DLD1 (cell line): ENCODE measurements around the gene GCM1.
"Not testable (repeated sequence)": the region's sequence is repeated elsewhere in the genome, so short reads cannot be mapped to it uniquely, and the experiment has no call there.

Experiments used
- in situ Hi-C: cut with HindIII; loops from 2 replicates; pipeline ENCODE4 v1.10.0; 2017; ENCODE audit warnings: low sequenced_read_pairs

Gene GCM1, protein sequence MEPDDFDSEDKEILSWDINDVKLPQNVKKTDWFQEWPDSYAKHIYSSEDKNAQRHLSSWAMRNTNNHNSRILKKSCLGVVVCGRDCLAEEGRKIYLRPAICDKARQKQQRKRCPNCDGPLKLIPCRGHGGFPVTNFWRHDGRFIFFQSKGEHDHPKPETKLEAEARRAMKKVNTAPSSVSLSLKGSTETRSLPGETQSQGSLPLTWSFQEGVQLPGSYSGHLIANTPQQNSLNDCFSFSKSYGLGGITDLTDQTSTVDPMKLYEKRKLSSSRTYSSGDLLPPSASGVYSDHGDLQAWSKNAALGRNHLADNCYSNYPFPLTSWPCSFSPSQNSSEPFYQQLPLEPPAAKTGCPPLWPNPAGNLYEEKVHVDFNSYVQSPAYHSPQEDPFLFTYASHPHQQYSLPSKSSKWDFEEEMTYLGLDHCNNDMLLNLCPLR

DNA sequence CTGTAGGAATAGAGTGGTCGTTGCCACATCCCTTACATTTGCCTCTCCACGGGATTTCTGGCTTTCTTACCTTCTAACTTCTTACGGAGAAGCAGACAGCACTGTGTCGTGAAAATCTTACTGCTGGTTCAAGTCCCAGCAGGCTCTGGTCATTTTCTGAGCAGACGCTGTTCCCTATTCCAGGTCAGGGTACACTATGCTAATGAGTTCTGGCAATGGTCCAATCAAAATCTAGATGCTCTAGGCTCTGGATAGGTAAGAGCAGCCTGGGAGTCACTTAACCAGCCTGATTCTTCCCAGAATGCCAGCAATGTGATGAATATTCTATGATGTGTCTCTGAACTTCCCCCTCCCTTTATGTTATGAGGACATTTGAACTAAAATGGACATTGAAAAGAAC is at the start of gene GCM1:
TSS of gene GCM1 (minus strand) at position 158 of the 400 bp plus-strand sequence. CDS start 3,209 bp downstream, outside the sequence.
- in situ Hi-C loops: no loop called here

DNA sequence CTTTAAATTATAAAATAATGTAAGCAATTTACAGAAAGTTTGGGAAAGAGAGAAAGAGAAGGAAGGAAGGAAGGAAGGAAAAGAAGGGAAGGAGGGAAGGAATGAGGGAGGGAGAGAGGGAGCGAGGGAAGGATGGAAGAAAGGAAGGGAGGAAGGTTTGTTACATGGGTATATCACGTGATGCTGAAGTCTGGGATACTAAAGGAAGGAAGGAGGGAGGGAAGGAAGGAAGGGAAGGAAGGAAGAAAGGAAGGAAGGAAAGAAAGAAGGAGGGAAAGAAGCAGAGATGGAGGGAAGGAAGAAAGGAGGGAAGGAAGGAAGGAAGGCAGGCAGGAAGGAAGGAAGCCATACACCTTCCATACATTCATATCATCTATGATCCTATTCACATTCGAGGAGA is 48.9 kb upstream of the GCM1 start:
- in situ Hi-C loops: no loop called here

DNA sequence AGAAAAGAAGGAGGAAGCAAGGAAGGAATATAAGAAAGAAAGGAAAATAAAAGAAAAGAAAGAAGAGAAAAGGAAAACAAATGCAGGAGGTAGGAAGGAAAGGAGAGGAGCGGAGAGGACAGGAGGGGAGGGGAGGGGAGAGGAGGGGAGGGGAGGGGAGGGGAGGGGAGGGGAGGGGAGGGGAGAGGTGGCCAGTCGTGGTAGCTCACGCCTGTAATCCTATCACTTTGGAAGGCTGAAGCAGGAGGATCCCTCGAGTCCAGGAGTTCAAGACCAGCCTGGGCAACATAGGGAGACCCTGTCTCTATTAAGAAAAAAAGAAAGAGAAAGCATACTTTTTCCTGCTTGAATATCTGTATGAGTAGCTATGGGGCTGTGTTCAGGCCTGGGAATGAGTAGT is 46.4 kb upstream of the GCM1 start:
- in situ Hi-C loops: no loop called here

DNA sequence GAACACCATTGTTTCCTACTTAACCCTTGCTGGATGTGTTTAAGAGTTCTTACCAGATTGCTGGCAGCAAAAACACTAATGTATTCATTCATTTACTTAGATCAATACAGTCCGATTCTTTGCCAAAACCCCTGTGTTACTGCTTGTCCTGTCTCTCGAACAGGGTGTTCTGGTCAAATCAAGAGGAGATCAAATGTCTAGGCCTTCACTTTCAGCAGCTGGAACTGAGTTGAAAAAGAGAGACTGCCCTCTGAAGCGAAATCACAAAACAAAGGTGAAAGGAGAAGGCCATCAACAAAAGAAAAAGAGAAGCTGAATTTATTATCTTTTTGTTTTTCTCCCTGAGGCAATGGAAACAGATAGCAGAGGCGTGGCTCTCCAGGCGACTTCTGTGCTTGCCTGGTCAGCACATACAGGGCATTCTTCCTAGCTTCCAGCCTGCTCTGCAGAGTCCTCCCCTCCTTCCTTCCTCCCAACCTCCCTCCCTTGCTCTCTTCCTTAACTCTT is 44.1 kb upstream of the GCM1 start:
- in situ Hi-C loops: no loop called here

DNA sequence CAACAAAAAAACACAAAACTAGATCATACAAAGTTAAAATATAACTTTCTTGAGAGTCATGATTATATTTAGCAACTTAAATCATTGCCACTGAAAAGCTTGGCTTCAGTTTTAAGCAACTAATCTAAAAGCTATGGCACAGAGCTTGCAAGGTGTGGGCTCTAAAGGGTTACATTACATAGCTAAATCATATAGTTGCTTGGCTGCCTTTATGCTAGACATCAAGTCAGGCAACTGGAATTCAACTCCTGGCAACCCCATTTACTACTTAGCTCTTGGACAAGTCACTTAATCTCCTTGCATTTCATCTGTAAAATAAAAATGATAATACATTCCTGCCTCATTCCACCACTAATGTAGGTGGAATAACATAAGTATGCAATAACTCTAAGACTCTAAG is 40.9 kb upstream of the GCM1 start:
- in situ Hi-C loops: no loop called here

DNA sequence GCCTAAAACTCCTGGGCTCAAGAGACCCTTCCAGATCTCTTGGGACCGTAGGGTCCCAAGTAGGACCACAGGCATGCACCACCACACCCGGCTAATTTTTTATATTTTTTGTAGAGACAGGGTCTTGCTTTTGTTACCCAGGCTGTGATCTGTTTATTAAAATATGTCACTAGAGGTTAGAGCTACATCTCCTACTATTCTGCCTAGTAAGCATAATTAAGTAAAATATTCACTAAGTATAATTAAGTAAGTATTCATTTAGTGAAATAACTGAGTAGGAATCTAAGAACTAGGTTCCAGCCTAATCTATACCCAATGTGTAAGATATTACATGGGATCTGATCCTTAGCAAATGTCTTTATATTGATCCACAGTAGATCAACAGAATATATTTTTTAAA is 40.2 kb upstream of the GCM1 start:
- in situ Hi-C loops: no loop called here

DNA sequence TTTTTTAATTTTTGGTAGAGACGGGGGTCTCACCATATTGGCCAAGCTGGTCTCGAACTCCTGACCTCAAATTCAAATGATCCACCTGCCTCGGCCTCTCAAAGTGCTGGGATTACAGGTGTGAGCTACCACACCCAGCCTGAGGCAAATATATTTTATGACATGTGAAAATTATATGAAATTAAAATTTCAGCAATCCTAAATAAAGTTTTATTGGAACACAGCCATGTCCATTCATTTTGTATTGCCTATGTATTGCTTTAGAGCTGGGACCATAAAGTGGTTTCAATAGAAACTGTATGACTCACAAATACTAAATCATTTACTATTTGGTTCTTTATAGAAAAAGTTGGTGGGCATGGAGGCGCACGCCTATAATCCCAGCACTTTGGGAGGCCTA is 32.0 kb upstream of the GCM1 start:
- in situ Hi-C loops: no loop called here

DNA sequence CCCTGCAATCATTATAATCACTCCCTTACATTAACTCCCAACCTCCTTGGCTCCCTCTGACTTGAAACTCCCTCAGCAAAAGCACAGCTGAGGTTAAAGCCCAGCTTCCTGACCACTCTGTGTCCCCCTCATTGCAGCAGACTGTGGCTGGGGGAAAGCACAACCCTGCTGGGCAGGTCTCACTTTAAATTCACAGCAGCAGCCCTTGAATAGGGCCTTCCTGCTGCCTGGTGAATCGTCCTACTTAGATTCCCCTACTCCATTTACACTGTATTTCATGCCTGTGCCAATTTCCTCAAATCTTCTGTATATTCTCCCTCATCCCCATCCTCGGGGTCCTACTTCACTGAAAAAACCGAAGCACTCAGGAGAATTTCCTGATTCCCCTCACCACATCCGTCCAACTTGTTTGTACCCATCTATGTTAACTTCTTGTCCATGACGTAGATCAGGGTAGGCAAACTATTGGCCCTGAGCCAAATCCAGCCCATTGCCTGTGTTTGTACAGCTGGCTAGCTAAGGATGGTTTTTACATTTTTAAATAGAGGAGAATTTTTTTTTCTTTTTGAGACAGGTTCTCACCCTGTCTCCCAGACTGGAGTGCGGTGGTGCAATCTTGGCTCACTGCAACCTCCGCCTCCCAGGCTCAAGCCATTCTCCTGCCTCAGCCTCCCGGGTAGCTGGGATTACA is 31.5 kb upstream of the GCM1 start:
- in situ Hi-C loops: no loop called here

DNA sequence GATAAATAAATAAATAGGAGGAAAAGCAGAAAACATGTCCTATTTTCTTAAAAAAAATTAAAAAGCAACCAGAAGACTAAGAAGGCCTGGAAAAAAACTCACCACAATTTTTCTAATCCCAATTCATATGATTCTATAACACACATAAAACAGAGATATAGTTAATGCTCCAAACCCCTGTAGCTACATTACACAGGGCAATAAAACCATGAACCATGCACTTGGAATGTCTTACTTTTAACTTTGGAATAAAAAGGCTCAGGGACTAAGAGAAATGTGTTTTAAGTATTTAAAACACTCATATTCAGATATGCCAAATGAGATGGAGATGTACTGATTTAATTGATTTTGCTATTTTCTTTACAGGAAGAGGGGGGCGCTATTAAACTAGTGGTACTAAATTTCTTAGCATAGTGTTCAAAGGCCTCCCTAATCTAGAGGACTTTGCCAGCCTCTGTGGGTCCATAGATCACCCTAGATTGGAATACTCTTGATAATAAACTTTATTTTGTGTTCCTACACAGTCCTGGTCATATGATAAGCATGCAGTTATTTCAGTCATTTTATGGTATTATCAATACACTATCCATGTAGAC is 30.3 kb upstream of the GCM1 start:
- in situ Hi-C loops: no loop called here

DNA sequence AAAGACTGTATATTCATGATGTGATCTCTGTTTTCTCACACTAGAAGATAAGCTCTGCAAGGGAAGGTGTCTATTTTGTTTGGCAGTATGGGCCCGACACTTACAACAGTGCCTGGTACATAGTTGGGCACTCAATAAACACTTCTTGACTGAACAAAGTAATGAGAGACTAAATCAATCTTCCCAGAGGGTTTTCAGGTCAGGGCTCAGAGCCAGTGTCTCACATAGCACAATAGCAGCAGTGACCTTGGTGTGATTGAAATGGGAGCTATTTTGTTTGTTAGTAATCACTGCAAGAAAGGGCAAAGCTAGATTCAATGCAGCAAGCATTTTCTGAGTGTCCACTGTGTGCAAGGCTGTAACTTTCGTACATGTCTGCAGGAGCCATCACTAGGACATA is 26.4 kb upstream of the GCM1 start:
- in situ Hi-C loops: no loop called here

DNA sequence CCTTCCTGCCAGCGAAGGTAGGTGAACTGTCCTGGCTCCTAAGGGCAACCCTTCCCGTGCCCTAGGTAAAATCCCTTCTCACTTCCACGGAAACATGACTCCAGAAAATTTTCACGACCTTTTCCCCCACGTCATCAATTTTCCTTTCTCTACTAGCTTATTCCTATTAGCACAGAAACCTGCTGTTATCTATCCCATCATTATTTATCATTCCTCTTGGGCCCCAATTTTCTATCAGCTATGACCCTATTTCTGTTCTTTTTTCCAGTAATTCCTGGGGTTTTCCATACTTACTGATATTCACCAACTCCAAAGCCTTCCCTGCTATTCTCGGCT is 23.8 kb upstream of the GCM1 start:
- in situ Hi-C loops: no loop called here

DNA sequence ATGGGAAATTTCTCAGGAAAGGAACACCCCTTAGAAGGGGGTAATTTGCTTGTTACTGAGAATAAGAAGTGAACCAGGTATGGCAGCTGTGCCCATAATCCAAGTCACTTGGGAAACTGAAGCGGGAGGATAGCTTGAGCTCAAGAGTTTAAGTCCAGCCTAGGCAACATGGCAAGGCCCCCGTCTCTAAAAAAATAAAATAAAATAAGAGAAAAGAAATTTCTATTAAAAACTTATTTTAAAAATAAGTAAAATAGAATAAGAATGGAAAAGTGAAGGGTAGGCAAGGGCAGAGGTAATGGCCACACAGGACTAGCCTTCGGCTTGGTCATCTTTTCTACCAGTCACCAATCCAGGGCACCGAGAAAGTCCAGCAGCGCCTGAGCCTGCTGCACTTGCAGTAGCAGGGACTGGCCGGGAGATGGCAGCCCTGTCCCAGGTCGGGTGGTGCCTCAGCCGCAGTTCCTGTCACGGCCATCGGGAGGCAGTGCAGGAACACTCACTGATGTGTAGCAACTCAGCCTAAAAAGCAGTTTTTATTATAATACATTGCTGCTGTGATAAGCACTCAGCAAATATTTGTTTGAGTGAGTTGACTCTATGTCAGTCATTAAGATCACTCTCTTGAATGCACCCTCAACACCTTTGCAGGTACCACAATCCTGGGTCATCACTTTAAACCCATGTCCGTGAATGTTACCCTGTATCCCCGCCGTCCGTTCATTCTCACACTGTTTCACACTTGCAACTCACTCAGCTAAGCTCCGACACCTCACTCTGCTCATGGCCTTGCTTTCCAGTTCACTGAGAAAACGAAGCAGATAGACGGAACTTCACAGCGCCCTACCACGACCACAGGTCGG is 23.2 kb upstream of the GCM1 start:
- in situ Hi-C loops: no loop called here

DNA sequence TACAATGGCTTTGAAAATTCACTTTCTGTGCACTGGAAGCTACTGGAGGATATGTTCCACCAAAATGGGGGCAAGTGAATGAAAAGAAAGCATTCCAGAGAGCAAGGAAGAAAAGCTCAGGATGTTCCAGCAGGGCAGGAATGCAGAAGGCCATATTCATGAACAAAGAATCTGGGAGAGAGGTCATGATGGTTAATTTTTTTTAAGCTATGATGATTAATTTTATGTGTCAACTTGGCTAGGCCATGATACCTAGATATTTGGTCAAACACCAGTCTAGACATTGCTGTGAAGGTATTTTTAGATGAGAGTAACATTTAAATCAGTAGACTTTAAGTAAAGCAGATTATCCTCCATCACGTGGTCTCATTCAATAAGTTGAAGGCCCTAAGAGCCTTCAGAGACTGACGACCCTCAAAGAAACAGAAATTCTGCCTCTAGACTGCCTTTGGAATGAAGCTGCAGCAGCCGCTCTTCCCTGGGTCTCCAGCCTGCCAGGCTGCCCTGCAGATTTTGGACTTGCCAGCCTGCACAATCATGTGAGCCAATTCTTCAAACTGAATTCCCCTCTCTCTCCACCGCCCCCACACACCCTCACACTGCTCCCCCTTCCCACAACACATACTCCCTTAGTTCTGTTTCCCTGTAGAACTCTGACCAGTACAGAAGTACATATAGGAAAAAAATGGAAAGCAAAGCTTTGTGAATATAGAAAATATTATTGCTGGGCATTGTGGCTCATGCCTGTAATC is 20.1 kb upstream of the GCM1 start:
- in situ Hi-C loops: no loop called here

DNA sequence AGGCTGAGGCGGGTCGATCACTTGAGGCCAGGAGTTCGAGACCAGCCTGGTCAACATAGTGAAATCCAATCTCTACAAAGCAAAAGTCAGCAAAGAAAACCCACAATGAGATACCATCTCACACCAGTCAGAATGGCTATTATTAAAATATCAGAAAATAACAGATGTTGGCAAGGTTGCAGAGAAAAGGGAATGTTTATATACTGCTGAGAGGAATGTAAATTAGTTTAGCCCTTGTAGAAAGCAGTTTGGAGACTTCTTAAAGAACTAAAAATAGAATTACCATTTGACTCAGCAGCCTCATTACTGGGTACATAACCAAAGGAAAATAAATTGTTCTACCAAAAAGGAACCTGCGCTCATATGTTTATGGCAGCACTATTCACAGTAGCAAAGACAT is 16.7 kb upstream of the GCM1 start:
- in situ Hi-C loops: no loop called here

DNA sequence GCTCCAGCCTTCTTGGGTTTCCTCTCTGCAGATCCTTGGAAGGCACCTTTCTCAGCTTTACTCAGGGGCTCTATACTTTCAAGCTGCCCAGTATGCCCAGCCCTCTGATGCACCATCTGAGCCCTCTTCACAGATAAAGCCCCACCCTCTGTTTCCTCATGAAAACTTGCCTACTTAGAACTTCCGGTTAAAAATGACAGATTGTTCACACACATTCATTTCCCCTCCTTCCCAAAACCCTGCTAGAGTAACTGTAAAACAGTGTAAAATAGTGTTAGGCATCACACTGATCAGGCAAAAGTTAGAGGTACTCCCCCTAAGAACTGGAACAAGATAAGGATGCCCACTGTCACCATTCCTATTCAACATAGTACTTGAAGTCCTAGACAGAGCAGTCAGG is 14.0 kb upstream of the GCM1 start:
- in situ Hi-C loops: no loop called here

DNA sequence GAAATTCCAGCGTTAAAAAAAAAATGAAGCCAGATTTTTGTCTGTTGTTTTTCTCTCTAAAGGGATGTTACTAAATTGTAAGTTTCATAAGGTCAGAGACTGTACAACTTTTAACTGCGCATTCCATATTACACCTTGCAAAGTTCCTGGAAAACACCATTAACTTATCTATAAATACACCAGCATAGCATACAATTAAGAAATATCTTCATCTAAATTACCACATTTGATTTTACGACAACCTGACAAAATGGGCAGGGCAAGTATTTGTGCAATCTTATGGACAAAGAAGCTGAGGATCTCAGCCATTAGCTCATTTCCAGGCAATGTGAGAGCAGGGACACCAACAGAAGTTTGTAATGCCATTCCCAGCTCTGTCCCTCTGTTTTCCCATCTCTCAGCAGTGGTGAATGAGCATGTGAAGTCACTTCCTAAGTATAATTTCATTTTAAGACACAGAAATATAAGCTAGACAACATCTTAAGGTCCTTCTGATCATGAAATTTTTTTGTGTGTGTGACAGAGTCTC is 12.9 kb upstream of the GCM1 start:
- in situ Hi-C loops: no loop called here

DNA sequence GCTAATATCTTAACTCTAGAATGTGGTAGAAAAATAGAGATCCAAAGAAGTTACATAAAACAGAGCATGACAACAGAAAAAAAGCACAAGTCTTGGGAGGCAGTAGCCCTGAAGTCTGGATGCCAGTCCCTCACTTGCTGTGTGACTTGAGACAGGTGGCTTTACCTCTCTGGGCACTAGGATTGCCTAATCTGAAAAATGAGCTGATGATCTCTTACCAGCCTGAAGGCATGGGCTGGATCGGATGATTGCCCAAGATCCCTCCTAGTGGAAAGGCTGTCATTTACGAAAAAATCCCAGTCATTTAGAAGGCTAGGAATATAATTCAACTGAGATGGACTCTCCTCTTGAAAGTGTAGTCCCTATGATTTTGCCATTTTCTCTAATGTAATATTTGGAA is 10.9 kb upstream of the GCM1 start:
- in situ Hi-C loops: no loop called here

DNA sequence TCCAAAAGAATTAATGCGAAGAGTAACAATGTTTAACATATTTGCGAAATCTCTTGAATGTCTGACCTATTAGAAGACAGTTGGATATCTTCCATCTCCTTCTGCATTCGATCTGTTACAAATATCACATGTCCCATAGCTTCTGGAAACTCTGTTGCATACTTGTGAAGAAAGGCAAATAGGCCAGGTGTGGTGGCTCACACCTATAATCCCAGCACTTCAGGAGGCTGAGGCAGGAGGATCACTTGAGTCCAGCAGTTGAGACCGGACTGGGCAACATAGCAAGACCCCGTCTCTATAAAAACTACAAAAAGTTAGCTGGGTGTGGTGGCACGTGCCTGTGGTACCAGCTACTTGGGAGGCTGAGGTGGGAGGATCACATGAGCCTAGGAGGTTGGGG is 9.4 kb upstream of the GCM1 start:
- in situ Hi-C loops: not testable (repeated sequence)

DNA sequence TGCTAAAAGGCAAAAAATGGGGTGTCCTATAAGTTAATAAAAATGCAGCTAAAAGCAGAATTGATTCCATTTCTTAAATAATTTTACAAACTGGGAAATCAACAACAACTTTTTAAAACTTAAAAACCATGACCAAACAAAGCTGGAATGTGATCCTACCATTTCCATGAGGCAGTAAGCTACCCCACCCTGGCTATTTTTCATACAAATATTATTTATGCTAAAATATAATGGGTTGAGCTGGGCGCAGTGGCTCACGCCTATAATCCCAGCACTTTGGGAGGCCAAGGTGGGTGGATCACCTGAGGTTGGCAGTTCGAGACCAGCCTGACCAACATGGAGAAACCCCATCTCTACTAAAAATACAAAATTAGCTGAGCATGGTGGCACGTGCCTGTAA is 6.6 kb upstream of the GCM1 start:
- in situ Hi-C loops: not testable (repeated sequence)

DNA sequence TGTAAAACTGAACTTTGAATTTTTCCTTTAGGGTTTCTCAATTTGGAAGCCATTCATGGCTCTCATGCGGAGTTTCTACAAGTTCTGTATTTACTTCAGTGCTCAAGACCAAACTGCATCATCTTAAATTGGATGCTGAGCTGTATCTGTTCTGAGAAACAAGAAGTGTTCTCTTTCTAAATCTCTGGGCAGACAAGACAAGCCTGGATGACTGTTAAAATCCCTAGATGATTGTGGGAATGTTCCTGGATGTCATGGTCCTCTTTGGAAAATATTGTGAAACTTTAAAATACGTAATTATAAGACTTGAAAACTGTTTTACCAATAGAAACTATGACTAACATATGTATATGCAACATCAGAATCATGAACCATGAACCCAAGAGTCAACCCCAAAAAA is 6.2 kb upstream of the GCM1 start:
- in situ Hi-C loops: no loop called here
